Transverse colon (tissue), 4 donors: ENCODE data around the gene SERPINB1. TPM values are rescaled to one million over a fixed set of nuclear protein-coding genes. Genes with fewer than 3 reads are reported as not detected.

ENCODE experiments used
- DNase-seq: peaks from one replicate; pipeline ENCODE4 v3.0.0-alpha.2; 2019
- H3K27ac ChIP-seq, 4 donors: fragments of 200-600 bp; sonication (generic); 2 replicates each; pipeline ENCODE4 v1.5.1; 2016 to 2018; ENCODE audit warnings: inconsistent platforms in 4 of 4
- H3K27me3 ChIP-seq: fragments of 200-600 bp; sonication (generic); 2 replicates; pipeline ENCODE4 v1.5.1; 2017; ENCODE audit warnings: inconsistent platforms
- H3K36me3 ChIP-seq, 4 donors: fragments of 200-600 bp; sonication (generic); 2 replicates each; pipeline ENCODE4 v1.5.1; 2017 to 2019; ENCODE audit warnings: inconsistent platforms in 4 of 4
- H3K4me1 ChIP-seq, 4 donors: fragments of 200-600 bp; sonication (generic); 2 replicates each; pipeline ENCODE4 v1.5.1; 2017 to 2020; ENCODE audit warnings: inconsistent platforms in 4 of 4
- H3K4me3 ChIP-seq, 4 donors: fragments of 200-600 bp; sonication (generic); 1 replicate in 1 of 4; 2 replicates in 3 of 4; pipeline versions ENCODE4 v1.5.1 to v1.6.1; 2017 to 2019; ENCODE audit warnings: inconsistent platforms in 4 of 4
- H3K9me3 ChIP-seq, 2 donors: fragments of 200-600 bp; sonication (generic); 2 replicates each; pipeline ENCODE4 v1.5.1; 2017 to 2019; ENCODE audit warnings: inconsistent platforms in 2 of 2
- EP300 ChIP-seq: sonication (generic); formaldehyde crosslinking; IDR thresholded peaks from one replicate; pipeline ENCODE4 v1.6.1; 2017; ENCODE audit warnings: antibody characterized with exemption, low read depth
- POLR2A ChIP-seq: fragments of 450-650 bp; IDR thresholded peaks from one replicate; pipeline ENCODE4 v1.6.1; 2016; ENCODE audit warnings: antibody characterized with exemption, mild to moderate bottlenecking, moderate library complexity
- POLR2AphosphoS5 ChIP-seq, 3 donors: sonication (generic); formaldehyde crosslinking; IDR thresholded peaks; one replicate each; pipeline ENCODE4 v1.6.1; 2016; ENCODE audit warnings: antibody characterized with exemption in 3 of 3
- WGBS, 2 donors: methylation state at CpG; one replicate each; pipeline ENCODE4 v1.1.5; 2018; ENCODE audit warnings: low coverage in 1 of 2; 5-methylcytosine and 5-hydroxymethylcytosine counted together
- in situ Hi-C, 4 donors: fragments of 200-750 bp; cut with MboI; loops; one replicate each; pipeline versions ENCODE4 v1.15.0 to v1.15.1; 2017; ENCODE audit warnings: low sequenced_read_pairs in 3 of 4, low pct_ligation_motif_present in 1 of 4, low pct_unique_long_range_greater_than_20kb in 1 of 4
- intact Hi-C: fragments of 100-400 bp; cut with DNase I; formaldehyde crosslinking; loops from one replicate; pipeline ENCODE4 v1.15.1; 2023; ENCODE audit warnings: low total_unique reads
- small RNA-seq, 4 donors: library from RNA; depleted of rRNA; stranded (forward); fragments of <200 nt; gene quantifications; one replicate each; pipeline ENCODE3, GENCODE V24; 2016
- total RNA-seq, 4 donors: library from RNA; depleted of rRNA; stranded (reverse); fragments of >200 nt; gene quantifications; one replicate each; pipeline ENCODE4 v1.1.0, GENCODE V29; 2016
- TF ChIP-seq, protein P1 (sequence below), 5 experiments: fragments of 200-600 bp in 3 of 5; fragments of 450-650 bp in 2 of 5; sonication (generic) in 3 of 5; IDR thresholded peaks; 1 replicate in 2 of 5; 2 replicates in 3 of 5; pipeline ENCODE4 v1.5.1; 2016 to 2017; ENCODE audit warnings: antibody characterized with exemption in 5 of 5, inconsistent platforms in 3 of 5, mild to moderate bottlenecking in 2 of 5, moderate library complexity in 1 of 5

The SERPINB1 gene
- total RNA-seq, 4 donors from 2014 or later, result 22.3 to 140 (median 88.4) TPM

DNA sequence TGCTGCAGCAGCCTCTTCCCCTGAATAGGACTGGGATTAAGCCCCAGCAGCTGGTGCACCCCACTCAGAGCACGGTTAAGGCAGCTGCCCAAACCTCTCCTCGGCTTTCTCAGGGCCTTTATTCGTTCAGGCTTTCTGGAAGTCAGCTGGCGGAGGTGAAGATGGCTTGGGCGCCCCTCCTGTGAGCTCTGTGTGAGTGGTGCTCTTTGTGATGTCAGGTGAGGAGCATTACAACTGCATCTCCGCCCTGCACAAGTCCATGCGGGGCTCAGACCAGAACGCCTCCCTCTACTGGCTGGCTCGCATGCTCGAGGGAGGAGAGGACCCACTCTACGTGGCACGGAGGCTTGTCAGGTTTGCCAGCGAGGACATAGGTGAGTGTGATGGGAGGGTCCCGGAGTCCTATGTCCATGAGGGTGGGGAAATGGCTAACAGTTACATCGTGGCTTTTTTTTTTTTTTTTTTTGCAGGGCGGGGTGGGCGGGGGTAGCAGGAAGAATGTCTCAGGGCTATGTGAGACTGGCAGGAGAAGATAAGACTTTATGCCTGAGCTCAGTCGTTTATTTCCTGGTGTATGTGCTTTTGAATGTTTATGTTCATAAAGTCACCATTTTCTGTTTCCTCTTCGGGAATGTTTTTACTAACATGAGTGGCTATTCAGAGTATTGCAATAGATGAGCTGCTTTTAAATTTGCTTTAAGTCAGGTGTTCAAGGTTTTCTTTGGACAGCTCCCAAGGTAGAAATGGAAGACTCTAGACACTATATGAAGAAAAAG is 58.3 kb downstream of the SERPINB1 start:
- H3K36me3 ChIP-seq, result peaks cover 0 to 18% (median 3%) of the 10 kb centered on the region in 4 donors
- peak; percentile 41 for DNase-seq
- peaks cover 0 to 17% (median 7%) of the 10 kb centered on the region in 4 donors for H3K4me1 ChIP-seq
- H3K4me3 ChIP-seq, result no peak overlapping the region
- in situ Hi-C loops (loop anchor here in 2 of 4 donors (10.0 kb wide), 2 partner anchors 141 to 151 kb away; no protein-coding TSS in a partner anchor), intact Hi-C loops (loop anchor here (5.0 kb wide), 1 partner anchor 419 kb away; no protein-coding TSS in a partner anchor)
- no peaks in the 10 kb centered on the region for H3K27me3 ChIP-seq
- WGBS, 2 donors, result 10 to 52% methylated on average over 9 to 19 of the region's 19 CpGs
- H3K9me3 ChIP-seq, result no peaks in the 10 kb centered on the region
- TF ChIP-seq, protein P1, sequence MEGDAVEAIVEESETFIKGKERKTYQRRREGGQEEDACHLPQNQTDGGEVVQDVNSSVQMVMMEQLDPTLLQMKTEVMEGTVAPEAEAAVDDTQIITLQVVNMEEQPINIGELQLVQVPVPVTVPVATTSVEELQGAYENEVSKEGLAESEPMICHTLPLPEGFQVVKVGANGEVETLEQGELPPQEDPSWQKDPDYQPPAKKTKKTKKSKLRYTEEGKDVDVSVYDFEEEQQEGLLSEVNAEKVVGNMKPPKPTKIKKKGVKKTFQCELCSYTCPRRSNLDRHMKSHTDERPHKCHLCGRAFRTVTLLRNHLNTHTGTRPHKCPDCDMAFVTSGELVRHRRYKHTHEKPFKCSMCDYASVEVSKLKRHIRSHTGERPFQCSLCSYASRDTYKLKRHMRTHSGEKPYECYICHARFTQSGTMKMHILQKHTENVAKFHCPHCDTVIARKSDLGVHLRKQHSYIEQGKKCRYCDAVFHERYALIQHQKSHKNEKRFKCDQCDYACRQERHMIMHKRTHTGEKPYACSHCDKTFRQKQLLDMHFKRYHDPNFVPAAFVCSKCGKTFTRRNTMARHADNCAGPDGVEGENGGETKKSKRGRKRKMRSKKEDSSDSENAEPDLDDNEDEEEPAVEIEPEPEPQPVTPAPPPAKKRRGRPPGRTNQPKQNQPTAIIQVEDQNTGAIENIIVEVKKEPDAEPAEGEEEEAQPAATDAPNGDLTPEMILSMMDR (IDR thresholded peaks at IDR 0.05), result peak in 2 of 5 experiments; percentile 8 to 19
- no peak for TF ChIP-seq EP300
- H3K27ac ChIP-seq, result peak overlapping the region; percentile 26 to 62 (median 49)

DNA sequence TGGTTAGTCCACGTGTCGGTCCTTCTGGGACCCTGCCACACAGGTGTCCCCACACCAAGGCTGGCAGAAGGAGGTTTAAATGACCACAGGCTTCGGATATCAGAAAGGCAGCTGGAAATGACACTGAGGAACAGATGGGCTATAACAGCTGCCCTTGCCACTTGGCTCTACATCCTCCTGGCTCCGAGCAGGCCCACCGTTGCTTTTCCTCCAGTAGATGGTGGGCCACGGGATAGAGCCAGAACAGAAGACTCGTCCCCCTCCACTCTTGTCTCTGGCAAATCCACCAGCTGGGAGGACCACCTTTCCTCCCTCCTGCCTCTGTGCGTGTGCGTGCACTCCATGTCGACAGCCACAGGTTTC is 58.9 kb downstream of the SERPINB1 start:
- WGBS, 2 donors, result 63 to 82% methylated on average over 2 to 10 of the region's 10 CpGs
- no peaks in the 10 kb centered on the region for H3K27me3 ChIP-seq
- H3K27ac ChIP-seq, result peak overlapping the region in 2 of 4 donors; percentile 55 to 62
- H3K4me3 ChIP-seq, result no peak overlapping the region
- TF ChIP-seq POLR2AphosphoS5 (IDR thresholded peaks at IDR 0.05) (no peak), POLR2A (no peak), EP300 (no peak)
- TF ChIP-seq, protein P1 (IDR thresholded peaks at IDR 0.05), result no peak
- peaks cover 0 to 18% (median 3%) of the 10 kb centered on the region in 4 donors for H3K36me3 ChIP-seq
- DNase-seq, result no peak
- intact Hi-C loops (loop anchor here (5.0 kb wide), 1 partner anchor 419 kb away; no protein-coding TSS in a partner anchor), in situ Hi-C loops (loop anchor here in 2 of 4 donors (10.0 kb wide), 2 partner anchors 142 to 152 kb away; no protein-coding TSS in a partner anchor)
- H3K4me1 ChIP-seq, result peaks cover 0 to 17% (median 7%) of the 10 kb centered on the region in 4 donors
- H3K9me3 ChIP-seq, result no peaks in the 10 kb centered on the region

DNA sequence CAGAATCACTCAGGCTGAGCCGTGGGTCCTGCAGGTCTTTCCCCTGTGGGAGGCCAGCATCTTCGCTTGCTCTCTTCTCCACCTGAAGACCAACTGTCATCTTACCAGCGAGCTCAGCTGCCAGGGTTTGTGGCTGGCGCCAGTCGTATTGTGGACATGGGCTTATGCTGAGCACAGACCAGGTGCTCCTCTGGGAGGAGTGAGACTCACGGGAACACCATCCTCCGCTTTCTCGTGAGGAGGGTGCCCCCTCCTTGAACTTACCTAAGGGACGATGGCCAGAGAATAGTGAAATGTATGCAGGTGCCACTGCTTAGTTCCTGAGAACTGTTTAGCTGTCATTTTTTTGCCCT is 59.3 kb downstream of the SERPINB1 start:
- peaks cover 0 to 17% (median 7%) of the 10 kb centered on the region in 4 donors for H3K4me1 ChIP-seq

More for the DNA sequence above, 59.3 kb downstream of the SERPINB1 start:
- TF ChIP-seq POLR2A, result no peak
- TF ChIP-seq EP300, result no peak
- TF ChIP-seq POLR2AphosphoS5 (IDR thresholded peaks at IDR 0.05), result no peak
- TF ChIP-seq, protein P1 (IDR thresholded peaks at IDR 0.05), result no peak
- H3K9me3 ChIP-seq, result no peaks in the 10 kb centered on the region
- intact Hi-C loops (loop anchor here (5.0 kb wide), 1 partner anchor 420 kb away; no protein-coding TSS in a partner anchor), in situ Hi-C loops (loop anchor here in 2 of 4 donors (10.0 kb wide), 2 partner anchors 142 to 152 kb away; no protein-coding TSS in a partner anchor)
- no peaks in the 10 kb centered on the region for H3K27me3 ChIP-seq
- no peak for DNase-seq
- H3K36me3 ChIP-seq, result peaks cover 0 to 18% (median 3%) of the 10 kb centered on the region in 4 donors
- 92 to 93% methylated on average over 4 to 9 of the region's 9 CpGs for WGBS, 2 donors
- no peak overlapping the region for H3K4me3 ChIP-seq
- H3K27ac ChIP-seq, result no peak overlapping the region

Small RNA genes within 50 kb of the gene (small RNA-seq; reads per million reads assigned to genes)
- 0 to 2.1 (median 0) reads per million in 4 donors for gene MIR4645

Other genes starting within 250 kb of the SERPINB1 start
- gene MYLK4, start 90.9 kb downstream of the SERPINB1 start, total RNA-seq, result under 1 TPM; 0.41 to 0.79 (median 0.67) TPM
- gene WRNIP1, start 76.5 kb downstream of the SERPINB1 start, total RNA-seq, result 100 to 1,000 TPM in 1 of 4 donors, 10 to 100 TPM in 3; 58.3 to 105 (median 65.8) TPM
- 1 to 10 TPM; 1.4 to 8.7 (median 6.1) TPM for gene SERPINB9, start 61.4 kb upstream of the SERPINB1 start, total RNA-seq
- gene SERPINB6, start 129.7 kb upstream of the SERPINB1 start, total RNA-seq, result 100 to 1,000 TPM; 134 to 276 (median 170) TPM
- gene NQO2, start 158.0 kb upstream of the SERPINB1 start, total RNA-seq, result 1 to 10 TPM in 3 of 4 donors, under 1 TPM in 1; 1.00 to 9.7 (median 7.2) TPM
- gene RIPK1, start 226.6 kb upstream of the SERPINB1 start, total RNA-seq, result 10 to 100 TPM; 12.1 to 46.0 (median 34.6) TPM